ENCODE results near the gene TSSK3. TPM values are rescaled to one million over a fixed set of nuclear protein-coding genes. Genes with fewer than 3 reads are reported as not detected.

TSSK3 gene
- total and polyA plus RNA-seq, 4 donors: 0.14 to 0.50 TPM; not detected in 2

DNA sequence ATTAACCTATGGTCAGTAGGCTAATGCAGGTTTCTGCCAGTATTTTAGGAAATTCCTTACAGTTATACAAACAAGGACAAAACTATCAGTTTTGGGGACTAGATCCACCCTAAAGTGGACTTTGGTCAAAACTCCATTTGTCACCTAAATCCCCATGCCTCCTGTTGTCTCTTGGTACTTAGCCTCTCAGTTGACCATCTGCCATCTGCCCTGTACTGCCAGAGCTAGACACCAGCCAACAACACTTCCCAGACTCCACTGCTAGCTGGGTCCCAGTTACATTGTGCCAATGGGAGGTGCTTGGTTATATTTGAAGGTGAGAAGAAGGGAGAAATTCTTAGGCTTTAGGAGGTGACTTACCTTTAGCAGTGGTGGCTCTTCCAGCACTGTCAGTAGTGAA is 48.9 kb downstream of the TSSK3 start:
- TF ChIP-seq, protein P1, sequence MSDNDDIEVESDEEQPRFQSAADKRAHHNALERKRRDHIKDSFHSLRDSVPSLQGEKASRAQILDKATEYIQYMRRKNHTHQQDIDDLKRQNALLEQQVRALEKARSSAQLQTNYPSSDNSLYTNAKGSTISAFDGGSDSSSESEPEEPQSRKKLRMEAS (IDR thresholded peaks at IDR 0.05): no peak
- TF ChIP-seq YY1 (IDR thresholded peaks at IDR 0.05) (no peak), RXRA (IDR thresholded peaks at IDR 0.05) (no peak), NR2F2 (IDR thresholded peaks at IDR 0.05) (no peak), HNF4G (IDR thresholded peaks at IDR 0.05) (peak; percentile 22), HNF4A (conservative IDR thresholded peaks at IDR 0.05) (peak; percentile 29 to 57), TAF1 (conservative IDR thresholded peaks at IDR 0.05) (no peak)
- no peaks in the 10 kb centered on the region for H3K36me3 ChIP-seq (ENCODE audit: control insufficient read depth in 4 of 4, insufficient read depth in 3 of 4, low read depth in 1 of 4, low read length in 3 of 4)
- no peak for DNase-seq (ENCODE audit: low spot score)
- no peak overlapping the region for H3K4me3 ChIP-seq (ENCODE audit: low read depth in 1 of 3, low read length in 3 of 3)
- peaks cover 0 to 6% (median 2%) of the 10 kb centered on the region in 4 donors for H3K9me3 ChIP-seq (ENCODE audit: control insufficient read depth in 4 of 4, low read length in 3 of 4)
- no peaks in the 10 kb centered on the region for H3K27me3 ChIP-seq (ENCODE audit: control insufficient read depth in 4 of 4, insufficient read depth in 4 of 4, low read length in 3 of 4)
- peaks cover 0 to 4% (median 1%) of the 10 kb centered on the region in 4 donors for H3K4me1 ChIP-seq (ENCODE audit: control insufficient read depth in 4 of 4, insufficient read depth in 4 of 4, low read length in 3 of 4)
- no peak overlapping the region for H3K9ac ChIP-seq (ENCODE audit: low read depth in 1 of 2, low read length in 2 of 2)
- no peak overlapping the region for H3K27ac ChIP-seq (ENCODE audit: low read depth in 1 of 2, low read length in 2 of 2)

DNA sequence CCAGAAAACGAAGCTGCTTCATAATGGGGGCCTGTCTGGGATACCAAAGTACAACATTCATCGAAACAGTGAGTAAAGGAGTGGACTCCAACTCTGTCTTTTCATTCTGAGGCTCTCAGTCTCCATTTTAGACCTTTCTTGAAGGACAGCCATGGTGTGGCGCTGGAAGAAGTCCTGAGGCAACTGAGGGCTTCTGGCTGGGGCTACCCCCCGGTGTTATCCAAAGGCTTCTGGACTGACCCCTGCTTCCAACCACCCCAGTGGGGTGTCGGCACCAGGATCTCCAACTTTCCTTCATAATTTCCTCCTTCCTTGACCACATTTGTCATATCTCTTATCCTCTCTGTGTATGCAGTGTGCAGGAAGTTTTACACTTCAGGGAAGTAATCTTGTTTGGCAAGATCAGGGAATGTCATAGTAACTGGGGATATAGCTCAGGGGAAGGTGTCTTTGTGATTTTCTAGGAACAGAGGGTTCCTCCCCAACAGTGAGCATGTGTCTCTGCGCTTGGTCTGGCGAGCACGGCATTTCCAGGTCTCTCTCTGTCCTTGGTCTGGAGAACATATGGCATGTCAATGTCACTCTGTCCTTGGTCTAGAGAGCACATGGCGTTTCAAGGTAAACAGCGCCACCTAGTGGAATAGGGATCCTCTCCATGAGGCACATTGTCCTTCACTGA is 51.3 kb downstream of the TSSK3 start:
- no peak overlapping the region for H3K9ac ChIP-seq (ENCODE audit: low read depth in 1 of 2, low read length in 2 of 2)
- H3K27ac ChIP-seq (ENCODE audit: low read depth in 1 of 2, low read length in 2 of 2): no peak overlapping the region
- H3K4me3 ChIP-seq (ENCODE audit: low read depth in 1 of 3, low read length in 3 of 3): no peak overlapping the region
- H3K36me3 ChIP-seq (ENCODE audit: control insufficient read depth in 4 of 4, insufficient read depth in 3 of 4, low read depth in 1 of 4, low read length in 3 of 4): no peaks in the 10 kb centered on the region
- 52% methylated on average over 10 of the region's 10 CpGs for WGBS
- no peak for TF ChIP-seq SP1 (IDR thresholded peaks at IDR 0.05)
- TF ChIP-seq GABPA (IDR thresholded peaks at IDR 0.05 in 1 of 2, conservative IDR thresholded peaks at IDR 0.05 in 1 of 2): no peak
- TF ChIP-seq HNF4A (conservative IDR thresholded peaks at IDR 0.05): peak; percentile 32 to 37
- peak; percentile 94 to 96 for TF ChIP-seq RAD21 (IDR thresholded peaks at IDR 0.05)
- TF ChIP-seq, protein P2, sequence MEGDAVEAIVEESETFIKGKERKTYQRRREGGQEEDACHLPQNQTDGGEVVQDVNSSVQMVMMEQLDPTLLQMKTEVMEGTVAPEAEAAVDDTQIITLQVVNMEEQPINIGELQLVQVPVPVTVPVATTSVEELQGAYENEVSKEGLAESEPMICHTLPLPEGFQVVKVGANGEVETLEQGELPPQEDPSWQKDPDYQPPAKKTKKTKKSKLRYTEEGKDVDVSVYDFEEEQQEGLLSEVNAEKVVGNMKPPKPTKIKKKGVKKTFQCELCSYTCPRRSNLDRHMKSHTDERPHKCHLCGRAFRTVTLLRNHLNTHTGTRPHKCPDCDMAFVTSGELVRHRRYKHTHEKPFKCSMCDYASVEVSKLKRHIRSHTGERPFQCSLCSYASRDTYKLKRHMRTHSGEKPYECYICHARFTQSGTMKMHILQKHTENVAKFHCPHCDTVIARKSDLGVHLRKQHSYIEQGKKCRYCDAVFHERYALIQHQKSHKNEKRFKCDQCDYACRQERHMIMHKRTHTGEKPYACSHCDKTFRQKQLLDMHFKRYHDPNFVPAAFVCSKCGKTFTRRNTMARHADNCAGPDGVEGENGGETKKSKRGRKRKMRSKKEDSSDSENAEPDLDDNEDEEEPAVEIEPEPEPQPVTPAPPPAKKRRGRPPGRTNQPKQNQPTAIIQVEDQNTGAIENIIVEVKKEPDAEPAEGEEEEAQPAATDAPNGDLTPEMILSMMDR (IDR thresholded peaks at IDR 0.05; ENCODE audit: low read depth, low read length, missing input control): peak; percentile 91
- TF ChIP-seq, protein P1 (IDR thresholded peaks at IDR 0.05): peak; percentile 70
- TF ChIP-seq, protein P3, sequence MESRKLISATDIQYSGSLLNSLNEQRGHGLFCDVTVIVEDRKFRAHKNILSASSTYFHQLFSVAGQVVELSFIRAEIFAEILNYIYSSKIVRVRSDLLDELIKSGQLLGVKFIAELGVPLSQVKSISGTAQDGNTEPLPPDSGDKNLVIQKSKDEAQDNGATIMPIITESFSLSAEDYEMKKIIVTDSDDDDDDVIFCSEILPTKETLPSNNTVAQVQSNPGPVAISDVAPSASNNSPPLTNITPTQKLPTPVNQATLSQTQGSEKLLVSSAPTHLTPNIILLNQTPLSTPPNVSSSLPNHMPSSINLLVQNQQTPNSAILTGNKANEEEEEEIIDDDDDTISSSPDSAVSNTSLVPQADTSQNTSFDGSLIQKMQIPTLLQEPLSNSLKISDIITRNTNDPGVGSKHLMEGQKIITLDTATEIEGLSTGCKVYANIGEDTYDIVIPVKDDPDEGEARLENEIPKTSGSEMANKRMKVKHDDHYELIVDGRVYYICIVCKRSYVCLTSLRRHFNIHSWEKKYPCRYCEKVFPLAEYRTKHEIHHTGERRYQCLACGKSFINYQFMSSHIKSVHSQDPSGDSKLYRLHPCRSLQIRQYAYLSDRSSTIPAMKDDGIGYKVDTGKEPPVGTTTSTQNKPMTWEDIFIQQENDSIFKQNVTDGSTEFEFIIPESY (IDR thresholded peaks at IDR 0.05): no peak
- no peaks in the 10 kb centered on the region for H3K4me1 ChIP-seq (ENCODE audit: control insufficient read depth in 4 of 4, insufficient read depth in 4 of 4, low read length in 3 of 4)
- peak; percentile 67 for DNase-seq (ENCODE audit: low spot score)
- peaks cover 2 to 9% (median 3%) of the 10 kb centered on the region in 4 donors for H3K9me3 ChIP-seq (ENCODE audit: control insufficient read depth in 4 of 4, low read length in 3 of 4)
- no peaks in the 10 kb centered on the region for H3K27me3 ChIP-seq (ENCODE audit: control insufficient read depth in 4 of 4, insufficient read depth in 4 of 4, low read length in 3 of 4)

Other genes with a start within 250 kb of the TSSK3 start
- gene TXLNA, start 182.9 kb upstream of the TSSK3 start, total RNA-seq: 10 to 100 TPM; 31.7 to 46.7 TPM
- 10 to 100 TPM; 17.9 to 26.1 TPM for gene TXLNA, start 182.9 kb upstream of the TSSK3 start, polyA plus RNA-seq
- gene CCDC28B, start 161.9 kb upstream of the TSSK3 start, total RNA-seq: 10 to 100 TPM in 1 of 2 donors, under 1 TPM in 1; 0.75 to 20.6 TPM
- gene CCDC28B, start 161.9 kb upstream of the TSSK3 start, polyA plus RNA-seq: 1 to 10 TPM in 1 of 2 donors, under 1 TPM in 1; 0.91 to 1.2 TPM
- 1 to 10 TPM in 1 of 2 donors, under 1 TPM in 1; 0.42 to 2.3 TPM for gene IQCC, start 156.9 kb upstream of the TSSK3 start, total RNA-seq
- gene IQCC, start 156.9 kb upstream of the TSSK3 start, polyA plus RNA-seq: under 1 TPM; 0.48 to 0.74 TPM
- gene DCDC2B, start 153.4 kb upstream of the TSSK3 start, total RNA-seq: not detected
- gene DCDC2B, start 153.4 kb upstream of the TSSK3 start, polyA plus RNA-seq: under 1 TPM in 1 of 2 donors, not detected in 1; 0.08 TPM
- gene TMEM234, start 140.2 kb upstream of the TSSK3 start, total RNA-seq: 1 to 10 TPM; 5.9 to 6.8 TPM
- gene TMEM234, start 140.2 kb upstream of the TSSK3 start, polyA plus RNA-seq: 1 to 10 TPM; 5.4 to 6.3 TPM
- gene EIF3I, start 140.1 kb upstream of the TSSK3 start, total RNA-seq: 100 to 1,000 TPM in 1 of 2 donors, 10 to 100 TPM in 1; 93.0 to 114 TPM
- gene EIF3I, start 140.1 kb upstream of the TSSK3 start, polyA plus RNA-seq: 100 to 1,000 TPM in 1 of 2 donors, 10 to 100 TPM in 1; 75.0 to 106 TPM
- 1 to 10 TPM in 1 of 2 donors, under 1 TPM in 1; 0.47 to 2.8 TPM for gene FAM167B, start 115.3 kb upstream of the TSSK3 start, total RNA-seq
- gene FAM167B, start 115.3 kb upstream of the TSSK3 start, polyA plus RNA-seq: 1 to 10 TPM; 4.8 to 9.2 TPM
- 1 to 10 TPM in 1 of 2 donors, under 1 TPM in 1; 0.93 to 3.8 TPM for gene LCK, start 111.3 kb upstream of the TSSK3 start, total RNA-seq
- 1 to 10 TPM; 1.2 to 1.3 TPM for gene LCK, start 111.3 kb upstream of the TSSK3 start, polyA plus RNA-seq
- gene HDAC1, start 70.5 kb upstream of the TSSK3 start, total RNA-seq: 10 to 100 TPM; 57.3 to 58.1 TPM
- gene HDAC1, start 70.5 kb upstream of the TSSK3 start, polyA plus RNA-seq: 10 to 100 TPM; 32.1 to 33.1 TPM
- gene MARCKSL1, start 26.3 kb upstream of the TSSK3 start, total RNA-seq: 10 to 100 TPM; 13.0 to 20.3 TPM
- 10 to 100 TPM; 16.6 to 29.5 TPM for gene MARCKSL1, start 26.3 kb upstream of the TSSK3 start, polyA plus RNA-seq
- gene FAM229A, start 54 bp upstream of the TSSK3 start, total RNA-seq: 1 to 10 TPM; 2.4 to 3.3 TPM
- 1 to 10 TPM; 1.6 to 1.8 TPM for gene FAM229A, start 54 bp upstream of the TSSK3 start, polyA plus RNA-seq
- gene BSDC1, start 31.9 kb downstream of the TSSK3 start, total RNA-seq: 10 to 100 TPM; 62.5 to 65.9 TPM
- 10 to 100 TPM; 40.0 to 41.4 TPM for gene BSDC1, start 31.9 kb downstream of the TSSK3 start, polyA plus RNA-seq
- under 1 TPM in 1 of 2 donors, not detected in 1; 0.05 TPM for gene ZBTB8B, start 102.5 kb downstream of the TSSK3 start, total RNA-seq
- gene ZBTB8B, start 102.5 kb downstream of the TSSK3 start, polyA plus RNA-seq: under 1 TPM in 1 of 2 donors, not detected in 1; 0.01 TPM
- gene ZBTB8A, start 176.9 kb downstream of the TSSK3 start, total RNA-seq: 1 to 10 TPM in 1 of 2 donors, under 1 TPM in 1; 0.93 to 3.3 TPM
- gene ZBTB8A, start 176.9 kb downstream of the TSSK3 start, polyA plus RNA-seq: 1 to 10 TPM; 1.2 to 1.3 TPM